Suprapubic skin (tissue), 4 donors: ENCODE measurements around the gene CAMTA1.

Experiments used
- EP300 ChIP-seq: sonication (generic); formaldehyde crosslinking; IDR thresholded peaks from one replicate; pipeline ENCODE4 v1.6.1; 2017; ENCODE audit warnings: antibody characterized with exemption
- POLR2A ChIP-seq, 2 donors: fragments of 450-650 bp; IDR thresholded peaks; one replicate each; pipeline ENCODE4 v1.6.1; 2017; ENCODE audit warnings: antibody characterized with exemption in 2 of 2, mild to moderate bottlenecking in 2 of 2, moderate library complexity in 2 of 2
- POLR2AphosphoS5 ChIP-seq, 3 donors: sonication (generic); formaldehyde crosslinking; IDR thresholded peaks; one replicate each; pipeline ENCODE4 v1.6.1; 2017; ENCODE audit warnings: antibody characterized with exemption in 3 of 3
- TF ChIP-seq, protein P1 (sequence below), 2 donors: fragments of 200-600 bp in 1 of 2; fragments of 450-650 bp in 1 of 2; sonication (generic) in 1 of 2; IDR thresholded peaks; one replicate each; pipeline ENCODE4 v1.5.1; 2016 to 2019; ENCODE audit warnings: antibody characterized with exemption in 2 of 2, mild to moderate bottlenecking in 1 of 2, moderate library complexity in 1 of 2

GRCh38 chr1:7531562-7532340 is 746.5 kb downstream of the CAMTA1 start:
- TF ChIP-seq, protein P1, sequence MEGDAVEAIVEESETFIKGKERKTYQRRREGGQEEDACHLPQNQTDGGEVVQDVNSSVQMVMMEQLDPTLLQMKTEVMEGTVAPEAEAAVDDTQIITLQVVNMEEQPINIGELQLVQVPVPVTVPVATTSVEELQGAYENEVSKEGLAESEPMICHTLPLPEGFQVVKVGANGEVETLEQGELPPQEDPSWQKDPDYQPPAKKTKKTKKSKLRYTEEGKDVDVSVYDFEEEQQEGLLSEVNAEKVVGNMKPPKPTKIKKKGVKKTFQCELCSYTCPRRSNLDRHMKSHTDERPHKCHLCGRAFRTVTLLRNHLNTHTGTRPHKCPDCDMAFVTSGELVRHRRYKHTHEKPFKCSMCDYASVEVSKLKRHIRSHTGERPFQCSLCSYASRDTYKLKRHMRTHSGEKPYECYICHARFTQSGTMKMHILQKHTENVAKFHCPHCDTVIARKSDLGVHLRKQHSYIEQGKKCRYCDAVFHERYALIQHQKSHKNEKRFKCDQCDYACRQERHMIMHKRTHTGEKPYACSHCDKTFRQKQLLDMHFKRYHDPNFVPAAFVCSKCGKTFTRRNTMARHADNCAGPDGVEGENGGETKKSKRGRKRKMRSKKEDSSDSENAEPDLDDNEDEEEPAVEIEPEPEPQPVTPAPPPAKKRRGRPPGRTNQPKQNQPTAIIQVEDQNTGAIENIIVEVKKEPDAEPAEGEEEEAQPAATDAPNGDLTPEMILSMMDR (IDR thresholded peaks at IDR 0.05): no peak
- no peak for TF ChIP-seq EP300
- no peak for TF ChIP-seq POLR2A (IDR thresholded peaks at IDR 0.05)
- TF ChIP-seq POLR2AphosphoS5 (IDR thresholded peaks at IDR 0.05): no peak
